Kidney glomerular epithelial cell (primary cell): Measurements from ENCODE around the gene RBM23.
"Not testable (repeated sequence)": the region's sequence is repeated elsewhere in the genome, so short reads cannot be mapped to it uniquely, and the experiment has no call there.

Experiments used
- DNase-seq: peaks from one replicate; lab custom pipeline; 2025; lab: John Stamatoyannopoulos, UW

Gene RBM23

GRCh38 chr14:22864979-22865378, 54.0 kb downstream of the RBM23 start:
- no peak for DNase-seq

GRCh38 chr14:22861651-22862050, 57.3 kb downstream of the RBM23 start:
- DNase-seq, result no peak

- DNase-seq, result not testable (repeated sequence)
These were observed 58.6 kb downstream of the RBM23 start for GRCh38 chr14:22860377-22860776.

- no peak for DNase-seq
These were observed 62.5 kb downstream of the RBM23 start for GRCh38 chr14:22856428-22856827.

GRCh38 chr14:22854963-22855724, 63.8 kb downstream of the RBM23 start:
- no peak for DNase-seq

- DNase-seq, result not testable (repeated sequence)
These were observed 64.7 kb downstream of the RBM23 start for GRCh38 chr14:22854296-22854695.

GRCh38 chr14:22852940-22853767, 65.8 kb downstream of the RBM23 start:
- DNase-seq, result peak; percentile 77

- DNase-seq, result no peak
These were observed 66.4 kb downstream of the RBM23 start for GRCh38 chr14:22852599-22852939.

- not testable (repeated sequence) for DNase-seq
These were observed 66.8 kb downstream of the RBM23 start for GRCh38 chr14:22852178-22852577.

GRCh38 chr14:22850944-22851764, 67.8 kb downstream of the RBM23 start:
- no peak for DNase-seq

- no peak for DNase-seq
These were observed 69.6 kb downstream of the RBM23 start for GRCh38 chr14:22849212-22849819.

GRCh38 chr14:22848351-22849164, 70.4 kb downstream of the RBM23 start:
- no peak for DNase-seq

- no peak for DNase-seq
These were observed 71.1 kb downstream of the RBM23 start for GRCh38 chr14:22847661-22848341.

- no peak for DNase-seq
These were observed 72.1 kb downstream of the RBM23 start for GRCh38 chr14:22846811-22847307.

- no peak for DNase-seq
These were observed 72.9 kb downstream of the RBM23 start for GRCh38 chr14:22845821-22846625.

- no peak for DNase-seq
These were observed 73.9 kb downstream of the RBM23 start for GRCh38 chr14:22845103-22845394.

- DNase-seq, result no peak
These were observed 74.5 kb downstream of the RBM23 start for GRCh38 chr14:22844221-22845102.
